ENCODE results near the gene THBS3.
A peak's percentile ranks its signal among the peaks of the same experiment; 100 is the strongest.
"Not testable (repeated sequence)": the region's sequence is repeated elsewhere in the genome, so short reads cannot be mapped to it uniquely, and the experiment has no call there.

Gene THBS3

DNA sequence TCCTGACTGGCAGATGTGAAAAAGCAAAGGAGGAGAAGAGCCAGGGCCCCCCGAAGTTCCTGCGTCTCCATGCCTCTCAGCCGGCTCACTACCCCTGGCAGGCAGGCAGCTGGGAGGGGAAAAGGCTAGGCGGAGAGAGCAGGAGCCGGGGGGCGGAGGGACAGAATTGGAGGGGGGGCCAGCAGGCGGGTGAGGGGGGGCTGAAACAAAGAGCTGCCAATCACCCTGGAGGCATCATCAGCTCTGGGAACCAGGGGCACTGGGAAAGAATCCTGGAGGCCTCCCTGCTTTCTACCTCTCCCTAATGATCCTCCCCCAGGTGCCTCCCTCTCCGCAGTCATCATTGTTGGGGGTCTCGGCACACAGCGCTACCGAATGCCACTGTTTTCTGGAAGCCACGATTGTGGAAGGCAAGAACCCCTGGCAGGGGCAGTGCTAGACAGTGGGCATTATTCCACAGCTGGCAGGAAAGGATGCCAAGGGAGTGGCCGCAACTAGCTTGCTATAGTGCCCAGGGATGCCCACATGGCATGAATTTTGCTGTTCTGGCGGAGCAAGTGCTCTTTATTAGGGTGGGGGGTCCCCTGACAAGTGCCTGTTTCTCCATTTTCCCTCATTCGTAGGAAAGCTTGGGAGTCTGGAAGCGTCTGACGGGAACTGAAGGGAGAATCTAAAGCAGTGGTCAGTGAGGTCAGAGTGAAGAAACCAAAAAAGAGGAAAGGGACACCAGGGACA, at the start of gene THBS3:
Gene THBS3 (minus strand): TSS at position 92 of the 735 bp plus-strand sequence. CDS start 21 bp downstream, at position 71.
- peak; percentile 81 for DNase-seq

DNA sequence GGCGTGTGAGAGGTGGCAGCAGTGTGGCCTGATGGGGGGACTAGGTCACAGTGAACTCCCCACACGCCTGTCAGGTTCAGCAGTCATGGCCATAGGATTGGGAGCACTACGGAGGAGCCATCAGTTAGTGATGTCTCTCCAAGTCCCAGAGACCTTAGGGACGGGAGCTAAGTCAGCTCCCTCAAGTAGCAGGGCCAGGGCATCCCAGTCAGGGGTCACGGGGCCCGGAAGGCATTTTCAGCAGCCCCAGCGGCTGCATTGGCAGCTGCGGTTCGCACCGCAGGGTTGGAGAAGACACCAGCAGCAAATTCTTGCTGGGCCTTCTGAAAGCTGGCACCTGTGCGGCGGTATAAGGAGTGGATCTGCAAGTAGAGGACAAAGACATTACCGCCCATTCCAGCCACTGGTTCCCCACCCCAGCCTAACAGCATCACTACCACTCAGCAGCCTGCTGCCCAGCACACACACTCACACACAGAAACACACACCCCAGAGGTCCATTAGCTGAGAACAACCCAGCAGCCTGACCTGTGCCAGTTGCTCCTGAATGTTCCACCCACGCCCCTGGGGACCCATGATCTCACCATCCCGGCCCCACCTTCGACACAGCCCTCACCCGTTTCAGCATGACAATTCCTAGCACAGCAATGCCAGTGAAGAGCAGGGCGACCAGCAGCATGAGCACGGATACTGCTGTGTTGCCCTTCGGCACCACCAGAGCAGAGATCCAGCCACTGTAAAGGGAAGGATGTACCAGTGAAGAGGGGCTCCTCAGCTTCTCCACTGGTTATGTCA, 48.6 kb upstream of the THBS3 start:
- no peak for DNase-seq

DNA sequence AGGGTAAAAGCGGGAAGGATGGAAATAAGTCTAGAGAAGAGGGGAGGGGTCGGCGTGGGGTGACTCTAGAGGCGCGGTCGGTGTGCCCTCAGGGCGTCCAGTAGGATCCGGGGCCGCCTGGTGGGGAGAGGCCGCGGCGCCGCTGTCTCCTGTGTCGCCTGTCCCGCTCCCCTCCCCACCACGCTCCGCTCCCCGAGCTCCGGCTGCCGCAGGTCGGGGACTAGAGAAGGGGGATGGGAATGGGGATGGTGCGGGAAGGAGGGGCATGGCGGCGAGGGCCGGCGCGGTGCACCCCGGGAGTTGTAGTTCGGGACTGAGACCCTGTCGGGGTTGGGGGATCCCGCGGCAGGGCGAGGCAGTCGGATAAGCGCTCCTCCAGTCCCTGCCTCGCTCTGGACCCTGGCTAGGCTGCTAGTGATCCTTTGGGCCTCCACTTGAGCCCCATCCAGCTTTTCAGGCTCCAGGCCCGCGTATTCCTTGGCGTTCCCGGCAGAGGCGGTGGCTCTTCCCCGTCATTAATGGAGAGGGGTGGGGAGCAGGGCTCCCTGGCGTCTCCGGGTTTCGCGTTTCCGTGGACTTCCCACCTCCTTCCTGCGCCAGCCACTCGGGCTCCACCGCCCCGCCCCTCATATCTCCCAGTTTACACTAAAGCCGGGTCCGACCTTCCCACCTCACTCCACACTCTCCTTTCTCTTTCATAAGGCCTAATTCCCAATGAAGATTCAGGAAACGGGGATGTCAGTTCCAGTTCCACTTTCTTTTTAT, 47.7 kb upstream of the THBS3 start, which contains the start of gene ENTREP3:
Gene ENTREP3 (minus strand): TSS at position 241 of the 765 bp plus-strand sequence. CDS start 606 bp downstream, outside the sequence.
- DNase-seq: peak; percentile 96

DNA sequence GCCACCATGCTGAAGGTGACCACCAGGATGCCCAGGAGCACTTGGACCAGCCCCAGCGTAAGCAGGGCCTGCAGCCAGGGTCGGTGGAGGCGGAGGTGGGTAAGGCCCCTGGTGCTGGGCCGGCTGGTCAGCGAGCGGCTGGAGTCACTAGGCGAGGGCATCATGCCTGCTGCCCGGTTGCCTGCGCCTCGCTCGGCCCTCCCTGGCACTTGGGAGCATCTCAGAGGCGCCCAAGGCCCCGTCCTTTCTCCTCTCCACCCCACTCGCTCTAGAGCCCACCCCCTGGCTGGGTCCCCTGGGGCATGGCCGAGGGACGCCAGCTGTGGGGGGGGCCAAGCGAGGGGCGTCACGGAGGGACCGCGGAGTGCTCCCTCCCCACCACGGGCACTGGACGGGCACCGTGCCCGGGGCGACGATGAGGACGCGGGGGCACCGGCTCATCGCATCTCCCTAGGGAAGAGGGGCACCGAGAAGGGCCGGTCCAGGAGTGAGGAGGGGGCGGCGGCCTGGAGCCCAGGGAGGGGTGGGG, 47.1 kb upstream of the THBS3 start:
- peak; percentile 64 for DNase-seq

DNA sequence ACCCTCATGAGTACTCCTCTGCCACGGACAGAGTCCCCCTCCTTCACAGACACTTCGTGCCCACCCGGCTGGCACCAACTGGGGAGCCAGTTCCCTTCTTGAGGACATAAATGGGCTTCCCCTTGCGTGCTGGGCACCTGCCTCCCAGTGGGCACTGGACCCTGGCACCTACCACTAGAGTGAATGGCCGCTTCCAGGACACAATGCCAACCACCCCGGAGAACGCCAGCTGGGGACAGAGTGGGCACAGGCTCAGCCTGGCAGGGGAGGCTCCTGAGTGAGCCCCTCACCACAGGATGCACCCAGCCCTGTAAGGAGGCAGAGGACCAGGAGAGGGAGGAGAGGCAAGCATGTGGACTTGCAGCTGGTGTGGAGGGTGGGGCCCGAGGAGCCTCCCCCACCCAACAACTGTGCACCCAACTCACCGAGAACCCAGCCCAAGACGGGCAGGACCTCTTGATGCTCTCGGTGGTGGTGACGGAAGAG, 46.6 kb upstream of the THBS3 start:
- DNase-seq: no peak

DNA sequence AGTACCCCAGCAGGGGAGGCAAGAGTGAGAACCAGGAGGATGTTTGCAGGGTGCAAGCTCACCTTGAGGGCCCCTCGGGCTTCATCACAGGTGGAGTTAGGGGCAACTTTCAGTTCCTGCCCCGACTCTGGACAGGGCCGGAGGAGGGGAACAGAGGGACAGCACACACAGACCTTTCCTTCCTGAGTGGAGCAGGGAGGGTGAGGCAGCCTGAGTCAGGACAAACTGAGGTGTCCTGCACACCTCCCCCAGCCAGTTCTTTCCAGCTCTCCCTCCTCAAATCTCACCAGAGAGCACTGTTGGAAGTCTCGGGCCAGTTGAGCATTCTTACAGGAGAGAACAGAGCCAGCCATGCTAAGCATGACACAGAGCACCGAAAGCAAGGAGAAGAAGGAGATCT, 46.1 kb upstream of the THBS3 start:
- no peak for DNase-seq

DNA sequence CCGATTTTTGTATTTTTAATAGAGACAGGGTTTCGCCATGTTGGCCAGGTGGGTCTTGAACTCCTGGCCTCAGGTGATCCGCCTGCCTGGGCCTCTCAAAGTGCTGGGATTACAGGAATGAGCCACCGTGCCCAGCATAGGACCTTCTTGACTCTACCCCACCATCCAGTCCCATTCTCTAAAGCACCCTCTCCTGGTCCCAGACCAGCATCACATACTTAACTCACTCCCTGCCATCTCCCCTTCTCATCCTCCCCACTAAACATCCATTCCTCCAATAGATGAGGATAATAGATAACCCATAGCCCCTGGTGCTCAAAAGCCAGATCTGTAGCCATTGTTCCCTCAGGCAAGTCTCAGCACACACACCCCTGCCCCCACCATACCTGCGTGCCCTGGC, 45.5 kb upstream of the THBS3 start:
- DNase-seq: no peak

DNA sequence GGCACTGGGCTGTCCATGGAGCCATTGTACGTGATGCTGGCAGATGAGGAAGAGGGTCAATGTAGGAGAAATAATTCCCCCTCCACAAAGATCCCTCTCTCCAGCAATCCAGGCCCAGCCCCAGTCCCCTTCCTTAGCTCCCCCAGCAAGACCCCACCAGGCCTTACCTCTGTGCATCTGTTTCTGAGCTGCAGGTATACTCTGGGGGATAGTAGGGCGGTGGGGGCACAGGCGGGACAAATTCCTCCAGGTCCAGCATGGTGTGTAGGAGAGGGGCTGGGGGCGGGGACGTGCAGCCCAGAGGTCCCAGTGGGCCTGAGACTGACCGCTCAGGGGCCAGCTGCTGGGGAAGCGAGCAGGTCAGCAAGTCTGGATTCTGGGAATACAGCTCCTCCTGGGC, 43.9 kb upstream of the THBS3 start:
- DNase-seq: no peak

DNA sequence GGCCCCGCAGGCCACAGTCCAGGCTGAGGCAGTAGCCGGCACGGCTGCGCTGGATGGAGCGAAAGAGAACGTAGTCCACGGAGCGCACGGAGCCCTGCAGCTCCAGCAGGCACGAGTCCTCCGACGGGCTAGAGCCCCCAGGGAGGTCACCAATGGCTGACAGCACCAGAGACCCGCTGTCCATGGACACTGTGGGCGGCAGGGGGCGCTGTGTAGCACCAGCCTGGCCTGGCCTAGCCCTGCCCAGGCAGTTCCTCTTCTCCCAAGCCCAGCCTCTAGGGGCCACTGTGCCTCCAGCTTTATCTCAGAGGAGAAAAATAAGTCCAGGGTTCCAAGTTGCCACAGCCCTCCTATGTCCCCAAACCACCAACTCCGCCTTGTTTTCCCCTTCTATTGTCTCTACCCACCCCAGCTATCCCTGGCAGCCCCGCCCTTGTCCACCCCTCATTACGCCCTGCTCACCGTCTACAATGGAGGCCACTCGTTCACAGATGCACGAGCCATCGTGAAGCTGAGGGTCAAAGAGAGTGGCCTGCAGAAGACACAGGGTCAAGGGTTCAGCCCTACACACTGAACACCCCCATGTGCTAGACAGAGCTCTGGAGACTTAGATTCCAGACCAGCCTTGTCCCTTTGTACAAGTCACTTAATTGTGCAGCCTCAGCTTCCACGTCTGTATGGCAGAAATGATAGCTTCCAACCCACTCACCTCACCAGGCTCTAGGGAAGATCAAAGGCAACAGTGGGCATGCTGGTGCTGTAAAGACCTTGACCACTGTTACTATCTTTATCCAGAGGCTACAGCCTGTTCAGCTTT, 43.1 kb upstream of the THBS3 start:
- peak; percentile 93 for DNase-seq

DNA sequence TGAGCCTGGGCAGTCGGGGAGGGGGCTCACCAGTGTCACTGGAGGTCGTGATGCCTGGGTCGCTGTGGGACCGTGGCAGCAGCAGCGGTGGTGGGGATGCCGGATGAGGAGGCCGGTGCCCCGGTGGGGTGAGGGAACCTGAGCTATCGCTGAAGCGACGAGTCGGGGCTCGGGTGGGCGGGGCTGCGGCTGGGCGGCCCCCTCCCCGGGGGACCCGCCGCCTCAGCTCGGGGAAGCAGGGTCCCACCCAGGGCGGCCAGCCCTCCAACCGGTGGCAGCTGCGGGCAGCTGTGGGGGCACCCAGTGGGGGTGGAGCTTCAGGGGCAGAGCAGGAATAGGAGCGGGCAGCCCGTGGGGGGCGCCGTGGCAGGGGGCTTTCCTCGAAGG, 42.5 kb upstream of the THBS3 start:
- DNase-seq: no peak

DNA sequence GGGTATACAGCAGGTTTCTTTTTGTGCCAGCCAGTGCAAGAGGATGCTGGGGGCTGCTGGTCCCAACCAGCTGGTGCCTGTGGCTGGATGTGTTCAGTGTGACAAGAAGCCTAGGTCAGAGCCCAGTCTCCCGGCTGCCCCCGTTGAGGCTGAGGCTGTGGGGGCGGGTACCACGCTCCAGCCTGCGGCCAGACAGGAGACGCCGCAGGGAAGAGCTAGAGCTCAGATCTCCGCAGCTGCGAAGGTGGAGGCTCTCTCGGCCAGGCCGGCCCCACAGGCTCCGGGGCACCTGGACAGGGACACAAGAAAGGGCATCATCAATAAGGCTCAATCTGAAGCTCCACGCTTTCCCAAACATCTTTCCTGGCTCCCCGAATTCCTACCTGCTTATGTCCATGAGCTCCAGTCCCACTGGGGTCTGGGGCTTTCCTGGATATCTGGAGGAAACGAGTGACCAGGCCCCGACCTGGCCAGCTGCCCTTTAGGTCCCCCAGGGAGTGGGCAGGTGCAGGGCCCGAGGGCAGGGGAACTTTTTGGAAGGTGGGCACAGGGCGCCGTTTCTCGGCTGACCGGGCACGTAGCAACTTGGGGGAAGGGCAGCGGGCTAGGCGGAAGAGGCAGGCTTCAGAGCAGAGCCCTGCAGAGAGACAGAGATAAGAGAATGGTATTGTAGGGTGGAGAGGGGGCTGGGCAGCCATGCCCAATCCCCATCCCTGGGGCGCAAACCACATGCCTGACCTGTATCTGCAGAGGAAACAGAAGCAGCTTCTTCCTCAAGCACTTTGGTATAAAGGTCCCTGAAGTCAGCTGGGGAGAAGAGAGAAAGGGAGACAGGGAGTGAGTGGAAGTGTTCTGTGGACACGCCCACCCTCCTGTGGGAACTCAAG, 40.2 kb upstream of the THBS3 start:
- no peak for DNase-seq

DNA sequence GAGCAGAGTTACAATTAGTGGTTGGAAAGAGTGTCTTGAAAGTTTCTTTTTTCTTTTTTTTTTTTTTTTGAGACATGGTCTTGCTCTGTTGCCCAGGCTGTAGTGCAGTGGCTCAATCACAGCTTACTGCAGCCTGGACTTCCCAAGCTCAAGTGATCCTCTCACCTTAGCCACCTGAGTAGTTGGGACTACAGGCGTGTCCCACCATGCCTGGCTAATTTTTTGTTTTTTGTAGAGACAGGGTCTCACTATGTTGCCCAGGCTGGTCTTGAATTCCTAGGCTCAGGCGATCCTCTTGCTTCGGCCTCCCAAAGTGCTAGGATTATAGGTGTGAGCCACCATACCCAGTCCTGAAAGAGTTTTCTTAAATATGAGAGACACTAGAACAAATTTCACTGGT, 39.1 kb upstream of the THBS3 start:
- not testable (repeated sequence) for DNase-seq

DNA sequence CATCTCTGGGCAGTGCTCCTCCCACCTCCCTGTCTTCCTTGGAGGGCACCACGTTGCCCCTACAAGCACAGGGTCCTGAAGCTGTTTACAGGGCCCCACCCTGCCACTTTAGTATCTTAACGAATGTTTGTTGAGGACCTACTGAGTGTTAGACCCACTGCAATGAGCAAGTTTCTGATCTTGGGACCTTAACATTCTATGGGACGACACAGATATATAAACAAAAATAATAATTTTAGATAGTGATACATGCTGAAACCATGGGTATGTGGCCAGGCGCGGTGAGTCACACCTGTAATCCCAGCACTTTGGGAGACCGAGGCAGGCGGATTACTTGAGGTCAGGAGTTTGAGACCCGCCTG, 37.4 kb upstream of the THBS3 start:
- no peak for DNase-seq

DNA sequence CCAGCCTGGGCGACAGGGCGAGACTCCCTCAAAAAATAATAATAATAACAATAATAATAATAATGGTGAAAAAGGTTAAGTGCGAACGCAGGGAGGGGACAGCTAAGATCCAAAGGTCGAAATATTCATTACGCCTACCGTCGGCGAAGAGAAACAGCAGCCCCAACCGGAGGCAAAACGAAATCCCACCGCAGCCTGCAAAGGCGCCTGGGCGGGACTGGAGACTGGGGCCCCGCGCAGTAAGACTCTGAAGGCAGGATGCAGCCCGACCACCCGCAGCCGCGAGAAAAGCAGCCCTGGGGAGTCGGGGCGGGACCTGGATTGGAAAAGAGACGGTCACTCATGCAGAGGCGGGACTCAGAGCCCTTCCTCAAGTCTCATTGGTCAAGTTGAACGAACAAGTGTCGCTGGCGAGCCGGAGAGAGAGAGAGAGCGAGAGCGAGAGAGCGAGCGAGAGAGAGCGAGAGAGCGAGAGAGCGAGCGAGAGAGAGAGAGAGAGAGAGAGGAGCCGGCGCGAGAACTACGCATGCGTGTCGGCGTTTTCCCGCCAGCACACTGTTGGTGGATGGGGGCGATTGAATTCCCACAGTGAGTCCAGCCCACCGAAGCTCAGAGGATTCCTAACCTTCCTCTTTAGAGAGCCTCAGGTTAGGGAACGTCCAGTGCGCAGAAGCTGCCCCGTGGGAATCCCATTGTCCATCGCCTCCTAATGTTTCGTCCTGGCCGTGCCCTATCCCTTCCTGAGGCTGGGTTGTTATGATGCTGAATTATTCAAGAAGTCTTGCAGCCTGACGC, 36.9 kb upstream of the THBS3 start:
- DNase-seq: peak; percentile 98

DNA sequence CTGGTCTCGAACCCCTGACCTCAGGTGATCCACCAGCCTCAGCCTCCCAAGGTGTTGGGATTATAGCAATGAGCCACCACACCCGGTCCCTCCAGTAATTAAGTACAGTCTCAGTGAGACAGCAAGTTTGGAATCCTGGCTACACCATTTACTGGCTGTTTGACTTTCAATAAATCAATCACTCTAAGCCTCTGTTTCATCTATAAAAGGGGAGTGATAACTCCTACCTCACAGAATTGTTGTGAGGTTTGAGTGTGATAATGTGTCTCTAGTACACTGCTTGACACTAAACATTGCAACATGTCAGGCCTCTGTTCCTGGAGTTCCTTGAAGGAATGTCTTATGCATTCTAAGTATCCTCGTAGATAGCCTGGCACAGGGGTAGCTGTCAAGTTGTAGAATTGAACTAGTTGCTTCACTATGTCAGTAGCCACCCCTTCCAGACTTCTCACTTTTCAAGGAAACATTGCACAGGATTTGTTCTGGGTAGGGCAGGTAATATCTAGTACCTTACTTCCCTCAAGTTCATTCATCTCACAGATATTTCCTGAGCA, 35.2 kb upstream of the THBS3 start:
- DNase-seq: no peak

DNA sequence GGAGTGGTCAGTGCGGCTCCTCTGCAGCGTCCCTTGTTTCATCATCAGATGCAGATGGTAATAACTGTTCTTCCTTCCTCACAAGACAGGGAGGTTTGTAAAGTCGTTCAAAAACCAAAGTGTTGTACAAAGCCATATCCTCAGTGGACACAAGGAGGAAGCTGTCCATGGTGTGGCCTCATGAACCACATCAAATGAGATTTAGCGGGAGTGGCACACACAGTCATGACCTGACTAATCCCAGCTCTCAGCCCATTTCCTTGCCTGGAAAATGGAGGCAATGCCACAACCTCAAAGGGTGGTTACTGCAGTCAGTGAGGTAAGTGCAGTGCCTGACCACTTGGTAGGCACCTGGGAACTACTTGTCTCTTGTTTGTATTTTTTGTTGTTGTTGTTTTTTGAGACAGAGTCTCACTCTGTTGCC, 34.2 kb upstream of the THBS3 start:
- DNase-seq: no peak

DNA sequence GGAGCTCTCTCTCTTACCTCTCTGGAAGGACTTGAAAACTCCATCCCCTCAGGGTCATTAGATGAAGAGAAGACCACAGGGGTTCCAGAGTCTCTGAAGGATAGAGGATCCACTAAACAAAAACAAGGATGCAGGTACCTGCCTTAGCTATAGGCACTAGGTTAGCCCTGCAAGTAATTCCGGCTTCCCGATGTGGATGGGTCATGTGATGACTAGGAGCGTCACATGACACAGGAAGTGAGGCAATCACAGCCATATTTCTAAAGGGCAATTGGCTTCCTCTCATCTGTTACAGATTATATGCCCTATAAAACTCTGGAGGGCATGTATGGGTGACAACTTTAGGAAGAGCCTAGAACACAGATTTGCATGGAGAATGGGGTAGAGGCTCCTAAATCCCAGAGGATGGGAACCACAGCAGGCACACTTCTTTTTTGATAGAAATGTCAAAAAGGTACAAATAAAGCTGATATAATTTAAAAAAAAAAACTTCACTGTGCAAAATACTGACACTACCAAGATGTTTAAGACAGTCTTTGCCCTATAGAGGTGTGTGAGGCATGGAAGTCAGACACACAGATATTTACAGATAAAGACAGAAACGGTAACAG, 33.5 kb upstream of the THBS3 start:
- peak; percentile 74 for DNase-seq

DNA sequence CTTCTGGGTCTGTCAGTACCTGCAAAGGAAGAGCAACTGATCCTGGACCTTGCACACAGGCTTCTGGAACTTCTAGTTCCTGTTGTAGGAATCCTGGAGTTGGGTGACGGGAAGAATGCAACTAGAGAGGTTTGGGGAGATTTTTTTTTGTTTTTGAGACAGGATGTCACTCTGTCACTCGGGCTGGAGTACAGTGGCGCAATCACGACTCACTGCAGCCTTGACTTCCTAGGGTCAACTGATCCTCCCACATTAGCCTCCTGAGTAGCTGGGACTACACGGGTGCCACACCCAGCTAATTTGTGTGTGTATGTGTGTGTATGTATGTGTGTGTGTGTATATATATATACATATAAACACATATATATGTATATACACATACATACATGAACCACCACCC, 28.8 kb upstream of the THBS3 start:
- DNase-seq: no peak

DNA sequence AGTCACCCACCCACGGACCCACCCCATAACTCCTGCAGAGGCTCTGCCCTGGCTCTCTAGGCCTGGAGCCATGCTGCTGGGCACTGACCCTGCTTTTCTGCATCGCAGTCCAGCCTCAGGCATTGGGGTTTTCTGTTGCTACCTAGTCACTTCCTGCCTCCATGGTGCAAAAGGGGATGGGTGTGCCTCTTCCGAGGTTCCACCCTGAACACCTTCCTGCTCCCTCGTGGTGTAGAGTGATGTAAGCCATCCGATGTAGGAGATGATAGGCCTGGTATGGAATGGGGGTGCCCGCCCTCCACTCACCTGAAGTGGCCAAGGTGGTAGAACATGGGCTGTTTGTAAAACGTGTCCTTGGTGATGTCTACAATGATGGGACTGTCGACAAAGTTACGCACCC, 27.7 kb upstream of the THBS3 start:
- DNase-seq: not testable (repeated sequence)

Measured in retina (tissue), 1 donor.